Testis (tissue), 3 donors: ENCODE data around the gene PRDM8. TPM values are rescaled to one million over a fixed set of nuclear protein-coding genes. Genes with fewer than 3 reads are reported as not detected.

ENCODE experiments used
- DNase-seq: peaks from one replicate; pipeline ENCODE4 v3.0.0-alpha.2; 2019
- H3K27ac ChIP-seq, 2 donors: fragments of 200-600 bp; sonication (generic); one replicate each; pipeline ENCODE4 v1.5.1; 2019
- H3K27me3 ChIP-seq: fragments of 200-600 bp; sonication (generic); one replicate; pipeline ENCODE4 v1.5.1; 2019
- H3K36me3 ChIP-seq: fragments of 200-600 bp; sonication (generic); one replicate; pipeline ENCODE4 v1.5.1; 2017; ENCODE audit warnings: low read depth; ENCODE audit errors: missing control alignments
- H3K4me1 ChIP-seq: fragments of 200-600 bp; sonication (generic); one replicate; pipeline ENCODE4 v1.5.1; 2019
- H3K4me3 ChIP-seq, 2 donors: fragments of 200-600 bp; sonication (generic); one replicate each; pipeline ENCODE4 v1.5.1; 2017 to 2019
- H3K9me3 ChIP-seq: fragments of 200-600 bp; sonication (generic); one replicate; pipeline ENCODE4 v1.5.1; 2017
- POLR2A ChIP-seq: fragments of 450-650 bp; IDR thresholded peaks from one replicate; pipeline ENCODE4 v1.6.1; 2017; ENCODE audit warnings: antibody characterized with exemption, mild to moderate bottlenecking, moderate library complexity
- WGBS, 2 donors: methylation state at CpG; one replicate each; pipeline ENCODE4 v1.1.5; 2018; 5-methylcytosine and 5-hydroxymethylcytosine counted together
- intact Hi-C: fragments of 100-400 bp; cut with DNase I; formaldehyde crosslinking; loops from one replicate; pipeline ENCODE4 v1.15.1; 2023; ENCODE audit warnings: low total_unique reads
- polyA plus RNA-seq: library from polyadenylated mRNA; stranded (reverse); fragments of 350-450 nt; fragmentation: Illumina TruSeq; extraction: RNeasy Lipid Tissue Mini Kit (QIAGEN cat#74804); gene quantifications from one replicate; pipeline ENCODE4 v1.2.3, GENCODE V29; 2014; ENCODE audit warnings: low read depth, low replicate concordance; ENCODE audit not compliant: insufficient read depth
- total RNA-seq, 2 donors: library from RNA; depleted of rRNA; stranded (reverse); fragments of >200 nt; gene quantifications; one replicate each; pipeline ENCODE4 v1.2.3, GENCODE V29; 2016
- TF ChIP-seq, protein P1 (sequence below), 3 experiments: fragments of 450-650 bp in 2 of 3; fragments of 200-600 bp in 1 of 3; sonication (generic) in 1 of 3; IDR thresholded peaks; one replicate each; pipeline ENCODE4 v1.5.1; 2016 to 2019; ENCODE audit warnings: antibody characterized with exemption in 3 of 3, mild to moderate bottlenecking in 2 of 3, moderate library complexity in 1 of 3

PRDM8 gene
- total and polyA plus RNA-seq, 3 donors from 2014 or later, result 1.1 to 4.3 (median 3.9) TPM

DNA sequence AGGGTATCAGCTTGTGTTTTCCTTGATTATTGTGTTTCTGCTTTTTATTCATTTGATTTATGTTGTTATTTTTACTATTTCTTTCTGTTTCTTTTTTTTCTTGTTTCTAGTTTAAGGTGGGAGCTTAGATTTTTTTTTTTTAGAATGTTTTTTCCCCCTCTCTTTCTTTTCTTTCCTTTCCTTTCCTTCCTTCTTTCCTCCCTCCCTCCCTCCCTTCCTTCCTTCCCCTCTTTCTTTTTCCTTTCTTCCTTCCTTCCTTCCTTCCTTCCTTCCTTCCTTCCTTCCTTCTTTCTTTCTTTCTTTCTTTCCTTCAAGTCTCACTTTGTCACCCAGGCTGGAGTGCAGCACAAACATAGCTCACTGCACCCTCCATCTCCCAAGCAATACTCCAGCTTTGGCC, 31.4 kb upstream of the PRDM8 start:
- Histone ChIP-seq H3K36me3 (no peaks in the 10 kb centered on the region), H3K27ac (no peak overlapping the region), H3K27me3 (no peaks in the 10 kb centered on the region), H3K9me3 (no peaks in the 10 kb centered on the region), H3K4me3 (no peak overlapping the region), H3K4me1 (no peaks in the 10 kb centered on the region)
- TF ChIP-seq POLR2A, result no peak
- TF ChIP-seq, protein P1, sequence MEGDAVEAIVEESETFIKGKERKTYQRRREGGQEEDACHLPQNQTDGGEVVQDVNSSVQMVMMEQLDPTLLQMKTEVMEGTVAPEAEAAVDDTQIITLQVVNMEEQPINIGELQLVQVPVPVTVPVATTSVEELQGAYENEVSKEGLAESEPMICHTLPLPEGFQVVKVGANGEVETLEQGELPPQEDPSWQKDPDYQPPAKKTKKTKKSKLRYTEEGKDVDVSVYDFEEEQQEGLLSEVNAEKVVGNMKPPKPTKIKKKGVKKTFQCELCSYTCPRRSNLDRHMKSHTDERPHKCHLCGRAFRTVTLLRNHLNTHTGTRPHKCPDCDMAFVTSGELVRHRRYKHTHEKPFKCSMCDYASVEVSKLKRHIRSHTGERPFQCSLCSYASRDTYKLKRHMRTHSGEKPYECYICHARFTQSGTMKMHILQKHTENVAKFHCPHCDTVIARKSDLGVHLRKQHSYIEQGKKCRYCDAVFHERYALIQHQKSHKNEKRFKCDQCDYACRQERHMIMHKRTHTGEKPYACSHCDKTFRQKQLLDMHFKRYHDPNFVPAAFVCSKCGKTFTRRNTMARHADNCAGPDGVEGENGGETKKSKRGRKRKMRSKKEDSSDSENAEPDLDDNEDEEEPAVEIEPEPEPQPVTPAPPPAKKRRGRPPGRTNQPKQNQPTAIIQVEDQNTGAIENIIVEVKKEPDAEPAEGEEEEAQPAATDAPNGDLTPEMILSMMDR (IDR thresholded peaks at IDR 0.05), result no peak
- no peak for DNase-seq
- intact Hi-C loops, result no loop called here

DNA sequence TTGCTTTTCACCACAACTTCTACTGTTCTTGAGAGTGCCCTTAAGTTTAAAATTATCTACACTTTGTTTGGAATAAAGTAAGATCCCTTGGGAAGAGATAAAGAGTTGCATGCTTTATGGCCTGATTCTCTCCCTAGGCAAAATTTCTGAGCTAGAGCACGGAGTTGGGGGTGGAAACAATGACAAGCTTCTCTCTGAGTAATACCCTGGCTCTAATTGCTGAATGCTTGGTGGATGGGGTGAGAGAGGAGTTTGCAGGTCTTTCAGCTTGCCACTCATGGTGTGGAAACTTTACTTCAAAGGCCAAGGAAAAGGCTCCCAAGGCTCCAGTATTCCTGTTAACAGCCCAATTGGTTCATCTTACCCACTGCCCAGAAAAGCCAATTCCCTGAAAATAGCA, 26.1 kb upstream of the PRDM8 start:
- no peak for DNase-seq
- TF ChIP-seq POLR2A, result no peak
- TF ChIP-seq, protein P1 (IDR thresholded peaks at IDR 0.05), result no peak
- no peaks in the 10 kb centered on the region for H3K4me1 ChIP-seq
- H3K4me3 ChIP-seq, result no peak overlapping the region
- intact Hi-C loops, result no loop called here
- WGBS, 2 donors, result 64 to 68% methylated on average over 1 of the region's 1 CpG
- no peaks in the 10 kb centered on the region for H3K27me3 ChIP-seq
- H3K9me3 ChIP-seq, result no peaks in the 10 kb centered on the region
- no peak overlapping the region for H3K27ac ChIP-seq
- no peaks in the 10 kb centered on the region for H3K36me3 ChIP-seq

DNA sequence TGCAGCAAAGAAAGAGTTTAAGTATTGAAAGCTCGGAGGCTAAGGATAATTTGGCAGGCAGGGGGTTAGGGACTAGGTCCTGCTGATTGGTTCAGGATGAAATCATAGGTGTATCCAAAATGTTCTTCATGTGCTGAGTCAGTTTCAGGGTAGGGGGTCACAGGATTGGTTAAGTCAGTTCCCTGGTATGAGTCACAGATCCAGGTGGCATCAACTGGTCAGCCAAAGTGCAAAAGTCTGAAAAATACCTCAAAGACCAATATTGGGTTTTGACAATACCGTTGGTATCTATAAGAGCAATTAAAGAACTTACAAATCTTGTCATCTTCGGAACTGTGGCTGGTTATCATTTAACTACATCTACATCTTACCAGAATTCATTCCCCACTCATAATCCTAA, 25.6 kb upstream of the PRDM8 start:
- H3K4me1 ChIP-seq, result no peaks in the 10 kb centered on the region
- no peak for TF ChIP-seq POLR2A
- TF ChIP-seq, protein P1 (IDR thresholded peaks at IDR 0.05), result no peak
- intact Hi-C loops, result no loop called here
- no peaks in the 10 kb centered on the region for H3K36me3 ChIP-seq
- no peak for DNase-seq
- no peaks in the 10 kb centered on the region for H3K9me3 ChIP-seq
- H3K27ac ChIP-seq, result no peak overlapping the region
- H3K4me3 ChIP-seq, result no peak overlapping the region
- no peaks in the 10 kb centered on the region for H3K27me3 ChIP-seq
- WGBS, 2 donors, result 86 to 97% methylated on average over 3 of the region's 3 CpGs

DNA sequence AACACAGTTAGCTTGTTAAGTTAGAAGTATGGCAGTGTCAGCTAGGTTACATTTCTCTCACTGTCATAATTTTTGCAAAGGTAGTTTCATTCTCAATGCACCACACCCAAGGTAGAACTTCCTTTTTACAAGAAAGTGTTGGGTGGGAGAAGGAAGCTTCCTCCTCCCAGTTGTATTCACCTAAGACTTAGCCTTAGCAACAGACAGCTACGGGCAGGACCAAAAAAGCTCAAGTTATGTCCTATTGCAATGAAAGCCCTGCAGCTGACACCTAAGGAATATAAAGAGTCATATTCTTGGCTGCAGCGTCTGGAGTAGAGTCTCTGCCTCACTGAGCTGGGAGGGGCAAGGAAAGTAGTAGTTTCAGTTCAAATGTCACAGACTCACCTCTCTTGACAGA, 25.1 kb upstream of the PRDM8 start:
- H3K36me3 ChIP-seq, result no peaks in the 10 kb centered on the region
- H3K9me3 ChIP-seq, result no peaks in the 10 kb centered on the region
- no peaks in the 10 kb centered on the region for H3K4me1 ChIP-seq
- H3K27ac ChIP-seq, result no peak overlapping the region
- H3K27me3 ChIP-seq, result no peaks in the 10 kb centered on the region
- H3K4me3 ChIP-seq, result no peak overlapping the region
- no peak for DNase-seq
- TF ChIP-seq POLR2A, result no peak
- TF ChIP-seq, protein P1 (IDR thresholded peaks at IDR 0.05), result no peak
- intact Hi-C loops, result no loop called here
- 88 to 91% methylated on average over 2 of the region's 2 CpGs for WGBS, 2 donors

DNA sequence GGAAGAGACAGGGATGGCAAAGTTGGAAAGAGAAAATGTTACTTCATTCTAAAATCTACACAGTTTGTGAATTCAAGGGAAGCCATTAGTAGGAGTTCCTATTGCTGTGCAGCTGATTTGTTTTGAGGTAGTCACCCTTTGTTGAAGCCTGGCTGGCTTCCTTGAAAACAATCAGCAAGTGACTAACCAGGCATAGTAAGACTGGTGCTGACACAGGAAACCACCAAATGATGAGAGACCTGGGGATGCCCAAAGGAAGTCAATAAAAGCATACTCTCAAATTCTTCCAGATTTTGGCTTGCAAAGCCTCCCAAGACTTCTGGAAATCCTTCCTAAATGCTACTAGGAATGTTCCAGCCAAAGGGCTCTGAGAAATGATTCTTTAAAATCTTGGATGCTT, 23.9 kb upstream of the PRDM8 start:
- Histone ChIP-seq H3K36me3 (no peaks in the 10 kb centered on the region), H3K27me3 (no peaks in the 10 kb centered on the region), H3K27ac (no peak overlapping the region), H3K4me3 (no peak overlapping the region), H3K4me1 (no peaks in the 10 kb centered on the region), H3K9me3 (no peaks in the 10 kb centered on the region)
- intact Hi-C loops, result no loop called here
- TF ChIP-seq, protein P1 (IDR thresholded peaks at IDR 0.05), result no peak
- TF ChIP-seq POLR2A, result no peak
- no peak for DNase-seq
